SK-N-DZ (cell line): ENCODE measurements around the gene KCNMA1.
"Not testable (repeated sequence)": the region's sequence is repeated elsewhere in the genome, so short reads cannot be mapped to it uniquely, and the experiment has no call there.

Source experiments
- DNase-seq: peaks from one replicate; pipeline ENCODE4 v3.0.0-alpha.2; 2015; ENCODE audit warnings: low spot score

KCNMA1 gene

DNA sequence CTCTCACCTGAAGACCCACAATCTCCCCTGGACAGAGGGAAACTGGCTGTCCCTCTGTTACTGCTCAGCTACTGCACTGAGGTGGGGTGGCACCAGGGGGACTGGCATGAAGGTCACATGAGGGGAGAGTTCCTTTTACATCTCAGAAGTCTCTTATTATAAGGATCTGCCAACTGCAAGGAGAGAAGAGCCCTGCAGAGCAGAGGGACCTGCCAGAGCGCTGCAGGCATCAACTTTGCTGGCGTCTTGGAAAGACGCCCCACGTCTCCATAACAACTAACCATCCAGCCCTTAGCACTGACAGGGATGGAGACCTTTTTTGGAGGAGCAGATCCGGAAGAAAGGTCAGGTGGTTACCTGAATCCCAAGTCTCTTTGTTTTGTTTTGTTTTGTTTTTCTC is 218.6 kb downstream of the KCNMA1 start:
- DNase-seq, result no peak

DNA sequence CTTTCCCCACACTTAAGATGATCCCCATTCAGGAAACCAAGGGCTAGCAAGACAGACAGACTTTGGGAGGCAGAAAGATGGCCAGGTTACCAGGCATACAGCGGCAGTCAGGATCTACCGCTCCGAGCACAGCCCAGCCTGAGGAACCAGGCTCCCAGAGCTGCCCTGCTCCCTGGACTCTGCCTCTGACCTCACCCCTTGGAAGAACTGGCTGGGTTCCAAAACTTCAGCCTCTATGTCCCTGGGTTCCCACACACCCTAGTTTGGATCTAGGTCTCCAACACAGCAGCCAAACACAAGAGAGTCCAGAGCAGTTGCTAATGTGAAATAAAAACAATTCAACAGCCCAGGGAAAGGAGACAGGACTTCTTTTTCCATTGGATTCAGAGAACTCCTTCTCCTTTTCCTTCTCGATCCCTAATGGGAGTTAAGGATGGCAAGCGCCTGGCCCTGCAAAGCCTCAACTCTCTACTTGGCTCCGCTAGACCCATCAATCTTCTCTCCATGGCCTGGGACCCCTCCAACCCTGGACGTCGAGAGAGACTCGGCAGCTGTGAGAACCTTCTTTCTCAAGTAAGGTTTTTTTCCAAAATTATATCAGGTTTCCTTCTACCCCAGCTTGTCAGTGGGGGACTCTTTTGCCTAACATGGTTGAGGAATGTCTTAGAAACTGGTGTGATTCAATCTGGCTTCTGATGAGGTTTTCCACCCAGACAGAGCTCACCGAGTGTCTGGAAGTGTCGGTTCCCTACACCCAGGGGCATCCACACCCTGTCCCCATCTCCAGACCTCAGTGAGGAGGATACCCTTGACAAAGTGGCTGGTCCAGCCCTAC is 219.6 kb downstream of the KCNMA1 start:
- no peak for DNase-seq

- DNase-seq, result no peak
Measured at GRCh38 chr10:77417359-77417758, 220.2 kb downstream of the KCNMA1 start.

GRCh38 chr10:77416311-77417135 is 221.1 kb downstream of the KCNMA1 start:
- no peak for DNase-seq

DNA sequence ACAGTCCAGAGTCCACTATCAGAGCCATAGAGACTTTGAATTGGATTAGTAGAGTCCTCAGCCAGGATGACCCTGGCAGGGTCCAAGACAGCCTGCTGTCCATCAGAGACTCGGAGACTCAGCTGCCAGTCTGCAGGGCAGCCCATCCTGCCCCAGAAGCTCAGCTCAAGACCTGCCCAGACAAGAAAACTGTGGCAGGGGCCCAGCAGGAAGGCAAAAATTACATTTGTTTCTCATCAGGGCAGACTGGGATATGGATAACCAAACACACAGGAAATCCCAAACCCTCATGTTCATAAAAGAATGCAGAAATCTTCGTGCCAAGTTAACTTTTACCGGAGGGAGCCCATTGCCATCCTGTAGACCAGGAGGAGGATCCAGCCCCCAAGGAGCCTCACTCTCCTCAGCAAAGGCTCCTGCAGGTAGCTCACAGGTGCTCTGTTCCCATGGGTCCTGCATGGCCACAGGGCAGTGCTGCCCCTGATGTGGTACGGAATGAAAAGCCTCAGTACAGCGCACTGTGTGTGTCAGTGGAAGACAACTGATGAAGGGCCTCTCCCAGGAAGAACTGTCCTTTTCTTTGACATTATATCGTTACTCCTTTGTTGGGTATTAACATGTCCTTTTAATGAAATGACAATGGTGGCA is 222.2 kb downstream of the KCNMA1 start:
- no peak for DNase-seq

DNA sequence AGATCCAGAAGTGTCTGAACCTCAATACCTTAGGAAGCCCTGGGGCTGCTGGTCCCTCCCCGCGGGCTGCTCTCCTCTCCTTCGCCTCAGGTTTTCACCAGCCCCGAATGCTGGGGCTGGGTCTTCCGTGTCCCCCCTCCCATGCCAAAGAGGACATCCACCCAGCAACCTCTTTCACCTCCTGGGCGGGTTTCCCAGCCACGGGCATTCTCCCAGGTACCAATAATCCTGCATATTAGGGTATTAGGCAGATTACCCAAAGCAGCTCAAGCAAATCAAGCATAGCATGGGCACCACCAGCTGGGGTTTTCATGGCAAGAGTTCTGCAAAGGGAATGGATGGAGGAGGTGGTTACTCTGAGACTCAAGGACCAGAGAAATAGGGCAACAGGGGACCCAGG is 224.4 kb downstream of the KCNMA1 start:
- no peak for DNase-seq

DNA sequence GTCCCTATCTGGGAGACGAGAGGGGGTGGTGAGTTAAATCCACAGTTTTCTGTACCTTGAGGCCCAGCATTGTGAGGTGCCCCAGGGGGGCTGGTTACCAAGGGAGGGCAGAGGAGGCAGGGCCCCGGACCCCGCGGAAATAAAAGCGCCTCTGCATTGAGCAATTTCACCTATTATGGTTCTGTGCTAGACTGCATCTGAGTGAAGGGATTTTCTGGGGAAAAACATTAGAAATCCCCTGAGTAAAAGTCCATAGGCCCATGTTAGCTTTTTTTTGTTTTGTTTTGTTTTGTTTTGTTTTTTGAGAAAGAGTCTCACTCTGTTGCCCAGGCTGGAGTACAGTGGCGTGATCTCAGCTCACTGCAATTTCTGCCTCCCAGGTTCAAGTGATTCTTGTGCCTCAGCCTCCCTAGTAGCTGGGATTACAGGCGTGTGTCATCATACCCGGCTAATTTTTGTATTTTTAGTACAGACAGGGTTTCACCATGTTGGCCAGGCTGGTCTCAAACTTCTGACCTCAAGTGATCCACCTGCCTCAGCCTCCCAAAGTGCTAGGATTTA is 225.0 kb downstream of the KCNMA1 start:
- DNase-seq, result not testable (repeated sequence)

GRCh38 chr10:77411805-77412204 is 225.8 kb downstream of the KCNMA1 start:
- no peak for DNase-seq

- DNase-seq, result no peak
Measured at GRCh38 chr10:77410523-77410922, 227.1 kb downstream of the KCNMA1 start.

- no peak for DNase-seq
Measured at GRCh38 chr10:77409697-77410471, 227.7 kb downstream of the KCNMA1 start.

DNA sequence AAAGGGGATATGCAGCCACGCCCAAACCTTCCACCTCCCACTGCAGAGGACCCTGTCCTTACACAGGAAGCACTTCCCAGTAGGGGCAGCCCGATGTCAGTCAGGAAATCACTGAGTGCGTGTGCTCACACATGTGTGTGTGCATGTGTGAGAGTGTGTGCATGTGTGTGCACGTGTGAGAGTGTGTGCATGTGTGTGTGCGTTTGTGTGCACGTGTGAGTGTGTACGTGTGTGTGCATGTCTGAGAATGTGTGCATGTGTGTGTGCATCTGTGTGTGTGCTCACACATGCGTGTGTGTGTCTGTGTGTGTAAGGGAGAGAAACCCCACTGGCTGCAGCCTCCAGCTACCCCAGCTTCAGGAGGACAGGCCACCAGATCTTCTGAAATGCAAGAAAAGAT is 229.3 kb downstream of the KCNMA1 start:
- DNase-seq, result no peak

GRCh38 chr10:77406764-77407430 is 230.7 kb downstream of the KCNMA1 start:
- DNase-seq, result no peak

DNA sequence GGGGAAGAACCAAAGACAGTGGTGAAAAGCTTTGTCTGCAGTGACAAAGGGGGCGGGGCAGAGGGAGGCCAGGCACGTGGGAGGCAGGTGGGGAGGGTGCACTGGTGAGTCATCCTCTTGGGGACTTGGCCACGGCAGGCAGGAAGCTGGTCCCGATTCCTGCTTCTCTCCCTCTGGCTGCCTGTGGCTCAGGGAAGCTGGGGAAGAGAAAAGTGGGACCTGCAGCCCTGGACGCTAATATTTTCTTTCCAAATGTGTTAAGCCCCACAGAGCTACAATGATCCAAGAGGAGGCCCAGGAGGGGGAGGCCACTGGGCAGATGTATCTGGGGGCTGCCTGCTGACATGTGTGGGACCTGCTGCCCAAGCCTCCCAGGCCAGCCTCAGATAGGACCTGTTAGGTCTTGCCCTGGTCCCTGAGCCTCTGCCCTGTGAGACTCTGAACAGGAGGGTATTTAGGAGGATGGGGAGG is 231.8 kb downstream of the KCNMA1 start:
- DNase-seq, result no peak

DNA sequence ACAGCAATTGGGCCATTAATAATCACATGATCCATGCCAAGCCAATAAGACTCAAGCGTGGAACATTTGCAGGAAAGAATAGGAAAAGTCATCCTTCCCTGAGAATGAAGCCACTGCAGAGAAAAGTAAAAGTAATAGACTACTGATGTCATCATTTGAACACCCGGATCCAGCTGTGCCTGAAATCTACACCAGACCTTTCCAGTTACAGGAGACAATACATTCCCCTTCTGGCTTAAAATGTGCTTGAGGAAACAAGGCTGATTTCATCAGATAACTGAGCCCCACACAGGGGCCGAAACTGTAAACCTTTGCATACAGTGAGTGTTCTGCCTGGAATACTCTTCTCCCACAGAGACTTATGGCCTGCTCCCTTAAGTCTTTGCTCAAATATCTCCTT is 232.8 kb downstream of the KCNMA1 start:
- no peak for DNase-seq

DNA sequence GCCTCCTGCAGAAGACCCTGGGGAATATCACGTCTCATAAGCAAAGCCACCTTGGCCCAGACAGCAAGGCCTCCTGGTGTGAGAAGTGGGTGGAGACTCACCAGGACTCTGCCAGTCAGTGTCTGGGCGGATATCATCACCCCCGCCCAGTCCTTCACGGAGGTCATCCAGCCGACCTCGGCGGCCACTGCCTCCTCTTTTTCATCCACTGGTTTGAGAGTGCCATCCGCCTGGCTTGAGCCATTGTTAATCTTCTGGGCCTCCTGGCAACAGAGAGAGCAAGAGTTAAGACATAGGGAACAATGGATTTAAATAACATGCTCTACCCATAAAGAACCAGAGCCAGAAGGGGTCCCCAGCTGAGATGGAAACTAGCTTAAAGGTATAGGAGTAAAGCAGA is 233.8 kb downstream of the KCNMA1 start:
- no peak for DNase-seq

- no peak for DNase-seq
Measured at GRCh38 chr10:77401683-77402082, 235.9 kb downstream of the KCNMA1 start.

DNA sequence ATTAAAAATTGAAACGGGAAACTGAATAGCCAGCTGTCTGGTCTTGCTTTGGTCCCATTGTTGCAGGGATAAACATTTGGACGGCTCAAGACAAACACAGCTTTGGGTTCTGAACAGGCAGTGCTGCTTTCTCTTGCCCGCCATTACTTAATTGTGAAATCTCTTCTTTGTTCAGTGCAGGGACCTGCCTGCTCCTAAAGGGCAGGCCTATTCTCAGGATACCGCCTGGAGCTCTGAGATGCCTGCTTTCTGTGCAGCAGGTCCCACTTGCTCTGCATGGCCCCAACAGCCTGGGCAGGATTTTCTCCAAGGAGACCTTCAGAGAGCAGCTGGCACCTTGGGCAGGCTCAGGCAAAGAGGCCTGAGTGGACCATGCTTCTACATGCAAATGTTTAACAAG is 237.6 kb downstream of the KCNMA1 start:
- DNase-seq, result no peak

- DNase-seq, result no peak
Measured at GRCh38 chr10:77398986-77399755, 238.4 kb downstream of the KCNMA1 start.

DNA sequence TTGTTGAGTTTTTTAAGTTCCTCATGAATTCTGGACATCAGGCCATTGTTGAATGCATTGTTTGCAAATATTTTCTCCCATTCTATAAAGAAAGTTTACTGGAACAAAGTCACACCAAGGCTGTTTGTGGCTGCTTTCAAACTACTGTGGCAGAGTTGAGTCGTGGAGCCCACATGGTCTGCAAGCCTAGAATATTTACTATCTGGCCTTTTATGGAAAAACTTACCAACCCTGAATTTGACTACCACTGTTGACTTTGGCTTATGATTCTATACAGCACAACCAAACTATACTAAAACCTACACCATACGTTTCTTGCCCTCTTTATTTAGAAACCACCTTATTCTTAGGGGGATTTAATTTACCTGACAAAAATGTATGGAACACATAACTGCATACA is 239.1 kb downstream of the KCNMA1 start:
- no peak for DNase-seq

DNA sequence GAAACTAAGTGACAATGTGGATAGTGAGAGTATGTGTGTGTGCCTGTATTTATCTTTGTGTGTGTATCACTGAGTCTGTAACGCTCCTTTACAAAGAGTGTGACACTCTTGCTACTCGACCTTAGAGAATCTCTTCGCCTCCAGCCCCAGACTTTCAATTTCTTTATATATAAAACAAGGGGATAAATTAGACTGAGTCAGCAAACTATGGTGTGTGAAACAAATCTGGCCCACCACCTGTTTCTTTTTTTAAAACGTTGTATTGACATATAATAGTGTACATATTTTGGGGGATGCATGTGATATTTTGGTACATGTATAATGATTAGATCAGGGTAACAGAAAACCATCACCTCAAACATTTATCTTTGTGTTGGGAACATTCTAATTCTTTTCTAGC is 240.5 kb downstream of the KCNMA1 start:
- DNase-seq, result no peak
